Activated effector memory CD4-positive, alpha-beta T cell treated with Interleukin-2 at 50 U/mL for 16 hours (primary cell): ENCODE results near the gene ASB3.
"Not testable (repeated sequence)": the region's sequence is repeated elsewhere in the genome, so short reads cannot be mapped to it uniquely, and the experiment has no call there.

ENCODE experiments used
- DNase-seq: peaks from one replicate; pipeline ENCODE4 v3.0.0-alpha.2; 2020

Gene ASB3, protein sequence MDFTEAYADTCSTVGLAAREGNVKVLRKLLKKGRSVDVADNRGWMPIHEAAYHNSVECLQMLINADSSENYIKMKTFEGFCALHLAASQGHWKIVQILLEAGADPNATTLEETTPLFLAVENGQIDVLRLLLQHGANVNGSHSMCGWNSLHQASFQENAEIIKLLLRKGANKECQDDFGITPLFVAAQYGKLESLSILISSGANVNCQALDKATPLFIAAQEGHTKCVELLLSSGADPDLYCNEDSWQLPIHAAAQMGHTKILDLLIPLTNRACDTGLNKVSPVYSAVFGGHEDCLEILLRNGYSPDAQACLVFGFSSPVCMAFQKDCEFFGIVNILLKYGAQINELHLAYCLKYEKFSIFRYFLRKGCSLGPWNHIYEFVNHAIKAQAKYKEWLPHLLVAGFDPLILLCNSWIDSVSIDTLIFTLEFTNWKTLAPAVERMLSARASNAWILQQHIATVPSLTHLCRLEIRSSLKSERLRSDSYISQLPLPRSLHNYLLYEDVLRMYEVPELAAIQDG

DNA sequence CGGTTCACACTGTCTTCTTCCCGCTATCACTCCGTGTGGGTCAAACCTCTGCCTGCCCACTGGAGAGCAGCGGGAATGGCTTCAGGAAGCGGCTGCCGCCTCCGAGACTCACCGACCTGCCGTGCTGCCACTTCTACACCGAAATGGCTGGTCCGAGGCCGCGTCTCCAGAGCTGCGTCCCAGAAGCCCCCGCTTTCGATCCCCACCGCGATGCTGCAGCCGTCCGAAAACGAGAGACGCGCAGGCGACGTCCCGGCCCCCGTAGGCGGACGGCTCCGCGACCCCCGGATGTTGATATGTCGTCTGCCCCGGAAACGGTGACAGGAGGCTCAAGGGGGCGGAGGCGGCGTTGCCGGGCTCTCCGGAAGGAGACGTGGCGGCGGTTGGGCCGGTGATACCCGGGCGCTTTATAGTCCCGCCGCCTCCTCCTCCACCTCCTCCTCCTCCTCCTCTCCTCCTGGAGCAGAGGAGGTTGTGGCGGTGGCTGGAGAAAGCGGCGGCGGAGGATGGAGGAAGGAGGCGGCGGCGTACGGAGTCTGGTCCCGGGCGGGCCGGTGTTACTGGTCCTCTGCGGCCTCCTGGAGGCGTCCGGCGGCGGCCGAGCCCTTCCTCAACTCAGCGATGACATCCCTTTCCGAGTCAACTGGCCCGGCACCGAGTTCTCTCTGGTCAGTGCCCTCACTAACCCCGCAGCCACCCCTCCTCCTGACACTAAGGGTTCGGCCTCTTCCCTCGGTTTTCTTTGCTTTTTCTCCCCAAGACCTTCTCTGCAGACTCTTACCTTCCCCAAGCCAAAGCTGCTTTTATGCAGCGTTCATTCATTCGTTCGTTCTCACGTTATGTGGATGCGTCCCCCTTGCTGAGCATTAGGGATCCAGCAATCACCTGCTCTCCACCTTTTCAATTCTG is at the start of gene ASB3, which contains the start of gene ERLEC1:
Gene ASB3, minus strand, starts transcription at position 249 of the 909 bp plus-strand sequence. CDS start 21,381 bp downstream, outside the sequence.
Gene ERLEC1, plus strand, starts transcription at position 340 of the 909 bp plus-strand sequence. Its CDS starts 167 bp downstream, at position 507.
- DNase-seq = peak; percentile 80

DNA sequence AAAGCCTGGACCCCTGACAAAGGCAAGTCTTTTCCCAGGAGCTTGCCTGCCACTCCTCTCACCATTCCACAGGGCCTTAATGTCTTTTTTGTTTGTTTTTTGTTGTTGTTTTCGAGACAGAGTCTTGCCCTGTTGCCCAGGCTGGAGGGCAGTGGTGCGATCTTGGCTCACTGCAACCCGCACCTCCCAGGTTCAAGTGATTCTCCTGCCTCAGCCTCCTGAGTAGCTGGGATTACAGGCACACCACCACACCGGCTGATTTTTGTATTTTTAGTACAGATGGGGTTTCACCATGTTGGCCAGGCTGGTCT is 43.2 kb upstream of the ASB3 start:
- not testable (repeated sequence) for DNase-seq

DNA sequence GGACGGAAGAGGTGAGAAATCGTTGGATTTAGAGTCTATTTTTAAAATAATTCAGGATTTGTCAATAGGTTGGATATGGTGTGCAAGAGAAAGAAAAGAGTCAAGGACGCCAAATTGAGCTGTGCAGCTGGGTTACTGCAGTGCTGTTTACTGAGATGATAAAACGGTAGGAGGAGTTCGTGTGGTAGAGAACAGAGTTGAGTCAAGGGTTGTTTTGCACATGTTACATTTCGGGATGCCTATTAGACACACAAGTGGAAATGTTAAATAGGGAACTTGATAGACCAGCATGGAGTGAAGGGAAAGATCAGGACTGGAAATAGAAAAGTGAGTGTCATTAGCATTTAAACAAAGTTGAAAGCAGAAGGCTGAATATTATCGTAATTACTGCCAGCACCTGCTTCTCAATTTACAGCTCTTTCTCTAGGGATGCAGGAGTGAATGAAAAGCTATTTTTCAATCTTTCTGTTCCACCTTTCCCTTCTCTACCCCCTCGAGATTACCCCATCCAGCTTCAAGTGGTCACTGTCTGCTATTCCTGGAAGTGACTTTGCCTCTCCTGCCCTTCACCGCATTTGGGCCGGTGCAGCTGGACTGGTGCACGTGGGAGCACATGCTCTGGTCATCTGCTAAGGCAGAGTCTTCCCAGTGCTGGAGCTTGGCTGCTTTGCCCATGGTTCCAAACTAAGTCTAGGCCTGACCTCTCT is 42.7 kb upstream of the ASB3 start:
- DNase-seq = no peak

DNA sequence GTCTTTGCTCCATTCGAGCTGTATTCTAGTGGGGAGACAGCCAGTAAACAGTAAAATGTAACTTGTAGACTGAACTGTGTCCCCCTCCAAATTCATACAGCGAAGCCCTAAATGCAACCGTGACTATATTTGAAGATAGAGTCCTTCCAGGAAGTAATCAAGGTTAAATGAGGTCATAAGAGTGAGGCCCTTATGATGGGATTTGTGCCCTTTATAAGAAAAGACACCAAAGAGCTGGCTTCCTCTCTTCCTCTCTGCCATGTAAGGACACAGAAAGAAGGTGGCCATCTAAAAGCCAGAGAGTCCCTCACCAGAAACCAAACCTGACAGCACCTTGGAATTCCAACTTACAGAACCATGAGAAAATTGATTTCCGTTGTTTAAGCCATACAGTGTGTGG is 41.6 kb upstream of the ASB3 start:
- no peak for DNase-seq

DNA sequence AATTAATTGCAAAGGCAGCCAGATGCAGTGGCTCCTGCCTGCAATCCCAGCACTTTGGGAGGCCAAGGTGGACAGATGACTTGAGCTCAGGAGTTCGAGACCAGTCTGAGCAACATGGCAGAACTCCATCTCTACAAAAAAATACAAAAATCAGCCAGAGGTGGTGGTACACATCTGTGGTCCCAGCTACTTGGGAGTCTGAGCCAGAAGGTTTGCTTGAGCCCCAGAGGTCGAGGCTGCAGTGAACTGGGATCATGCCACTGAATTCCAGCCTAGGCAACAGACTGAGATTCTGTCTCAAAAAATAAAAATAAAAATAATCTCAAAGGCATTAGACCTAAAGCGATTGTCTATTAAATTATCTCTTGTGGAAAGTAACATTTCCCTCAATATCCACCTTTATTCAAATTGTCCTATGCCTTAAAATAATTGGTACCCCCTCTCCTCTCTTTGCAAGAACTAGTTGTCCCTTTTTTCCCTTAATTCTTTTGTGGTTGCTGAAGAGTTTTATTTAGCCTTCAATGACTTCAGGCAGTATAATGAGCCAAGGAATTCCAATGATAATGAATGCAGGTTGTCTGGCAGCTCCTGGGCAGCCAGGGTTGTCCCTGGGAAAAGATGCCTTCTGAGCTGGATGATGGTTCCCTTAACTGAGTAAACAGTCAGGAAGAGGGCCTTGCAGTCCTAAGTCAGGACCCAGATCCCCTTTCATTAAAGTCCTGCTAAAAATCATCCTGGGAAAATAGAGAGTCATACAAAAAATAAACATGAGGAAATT is 40.8 kb upstream of the ASB3 start:
- no peak for DNase-seq

DNA sequence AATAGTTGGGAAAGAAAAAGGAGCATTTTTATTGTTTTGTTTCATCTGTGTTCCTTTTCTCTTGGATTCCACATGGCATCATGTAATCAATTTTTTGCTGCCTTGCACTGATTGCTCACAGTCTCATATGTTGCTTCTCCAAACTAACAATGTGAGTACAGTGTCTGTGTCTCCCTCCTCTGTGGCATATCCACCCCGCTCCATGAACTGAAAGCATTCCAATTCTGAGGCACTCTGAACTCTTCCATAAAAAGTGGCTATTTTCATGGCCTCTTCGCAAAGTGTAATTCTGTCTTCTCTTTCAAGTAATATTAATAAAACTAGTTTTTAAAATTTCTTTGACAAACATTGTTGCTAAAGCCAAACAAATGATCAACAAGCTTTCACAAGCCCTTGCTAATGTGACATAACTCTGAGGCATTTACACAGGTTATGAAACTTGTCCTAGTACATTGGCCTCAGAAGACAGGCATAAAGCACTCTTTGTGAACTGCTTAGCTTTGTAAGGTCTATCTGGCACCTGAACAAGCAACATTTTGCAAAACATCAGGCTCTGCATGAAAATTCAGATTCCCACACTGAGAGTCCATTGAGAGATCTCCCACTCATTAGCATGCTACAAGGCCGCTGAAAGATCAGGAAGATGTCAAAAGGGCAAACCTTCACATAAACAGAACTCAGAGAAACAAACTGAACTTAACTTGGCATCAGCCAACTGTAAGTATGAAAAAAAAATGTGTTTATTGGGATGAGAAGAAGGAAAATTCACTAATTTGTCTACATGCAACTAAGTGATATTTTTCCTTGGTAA is 40.0 kb upstream of the ASB3 start:
- DNase-seq = no peak

DNA sequence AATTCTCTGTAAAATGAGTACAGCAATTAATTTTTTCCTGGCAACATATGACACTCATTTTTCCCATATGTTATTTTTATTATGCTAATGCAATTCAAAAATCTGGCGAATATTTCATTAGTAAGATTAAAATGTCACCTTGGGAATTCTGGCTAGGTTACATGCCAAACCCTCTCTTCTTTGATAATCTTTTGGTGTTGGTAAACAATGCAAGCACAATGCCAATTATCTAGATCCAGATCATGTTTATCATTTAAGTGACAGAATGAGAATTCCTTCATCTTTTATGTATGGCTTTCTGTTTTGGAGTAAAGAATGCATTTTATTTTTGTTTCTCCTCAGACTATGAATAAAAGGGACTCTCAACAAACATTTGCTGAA is 39.3 kb upstream of the ASB3 start:
- DNase-seq = no peak

DNA sequence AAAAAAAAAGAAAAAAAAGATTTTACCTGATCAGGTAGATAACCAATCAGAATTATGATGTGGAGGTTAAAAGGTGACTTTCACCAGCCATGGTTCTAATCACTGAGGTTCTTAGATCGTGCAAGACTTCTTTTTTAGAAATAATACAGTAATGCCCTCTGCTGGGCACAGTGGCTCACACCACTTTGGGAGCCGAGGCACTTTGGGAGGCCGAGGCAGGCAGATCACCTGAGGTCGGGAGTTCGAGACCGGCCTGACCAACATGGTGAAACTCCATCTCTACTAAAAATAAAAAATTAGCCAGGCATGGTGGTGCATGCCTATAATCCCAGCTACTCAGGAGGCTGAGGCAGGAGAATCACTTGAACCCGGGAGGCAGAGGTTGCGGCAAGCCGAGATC is 36.9 kb upstream of the ASB3 start:
- DNase-seq = not testable (repeated sequence)

DNA sequence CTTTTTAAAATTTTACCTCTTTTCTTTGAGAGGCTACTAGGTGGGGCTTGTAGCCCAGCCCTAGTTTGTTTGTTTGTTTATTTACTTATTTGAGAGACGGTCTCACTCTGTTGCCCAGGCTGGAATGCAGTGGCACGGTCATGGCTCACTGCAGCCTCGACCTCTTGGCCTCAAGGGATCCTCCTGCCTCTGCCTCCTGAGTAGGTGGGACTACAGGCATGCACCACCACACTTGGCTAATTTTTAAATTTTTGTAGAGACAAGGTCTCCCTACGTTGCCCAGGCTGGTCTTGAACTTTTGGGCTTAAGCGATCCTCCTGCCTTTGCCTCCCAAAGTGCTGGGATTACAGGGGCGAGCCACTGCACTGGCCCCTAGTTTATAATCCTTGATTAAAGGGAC is 35.1 kb upstream of the ASB3 start:
- DNase-seq = no peak

DNA sequence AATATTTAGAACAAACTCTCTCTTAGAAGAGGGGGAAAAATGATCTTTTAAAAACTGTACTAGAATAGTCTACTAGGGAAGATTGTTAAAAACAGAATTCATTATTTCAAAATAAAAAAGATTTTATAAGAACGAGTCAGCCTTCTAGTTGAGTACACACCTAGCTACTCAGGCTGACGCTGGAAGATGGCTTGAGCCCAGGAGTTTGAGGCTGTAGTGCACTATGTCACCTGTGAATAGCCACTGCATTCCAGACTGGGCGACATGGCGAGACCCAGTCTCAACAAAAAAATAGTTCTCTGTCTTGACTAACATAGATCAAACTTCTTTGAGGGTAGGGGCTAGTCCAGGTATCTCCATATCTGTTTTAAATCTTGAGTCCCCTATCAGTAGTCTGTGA is 34.0 kb upstream of the ASB3 start:
- no peak for DNase-seq

DNA sequence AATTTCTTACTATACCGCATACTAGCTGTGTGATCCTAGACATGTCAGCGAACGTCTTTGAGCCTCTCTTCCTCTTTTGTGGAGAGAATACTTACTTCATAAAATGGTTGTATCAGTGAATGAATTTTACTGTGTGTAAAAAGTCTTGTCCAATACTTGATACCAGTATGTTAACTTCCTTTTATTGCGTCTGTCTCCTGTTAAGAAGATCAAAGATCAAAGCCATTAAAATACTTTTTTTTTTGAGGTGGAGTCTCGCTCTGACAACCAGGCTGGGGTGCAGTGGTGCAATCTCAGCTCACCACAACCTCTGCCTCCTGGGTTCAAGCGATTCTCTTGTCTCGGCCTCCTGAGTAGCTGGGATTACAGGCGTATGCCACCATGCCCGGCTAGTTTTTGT is 33.3 kb upstream of the ASB3 start:
- no peak for DNase-seq

DNA sequence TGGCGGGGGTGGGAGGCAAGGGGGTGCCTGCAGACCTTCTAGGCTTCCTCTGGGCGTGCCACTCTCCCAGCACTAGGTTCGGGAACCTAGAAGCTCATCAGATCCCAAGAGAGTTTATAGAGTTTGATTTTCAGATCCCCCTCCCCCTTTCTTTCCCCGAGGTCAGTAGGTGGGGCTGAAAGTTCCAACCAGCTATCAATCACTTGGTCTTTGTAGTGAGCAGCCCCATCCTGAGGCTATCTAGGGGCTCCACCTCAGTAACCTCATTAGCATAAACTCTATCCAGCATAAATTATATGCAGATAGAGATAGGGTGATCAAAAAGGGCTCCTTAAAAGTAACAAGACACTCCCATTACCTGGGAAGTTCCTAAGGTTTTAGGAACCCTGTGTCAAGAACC is 32.9 kb upstream of the ASB3 start:
- no peak for DNase-seq

DNA sequence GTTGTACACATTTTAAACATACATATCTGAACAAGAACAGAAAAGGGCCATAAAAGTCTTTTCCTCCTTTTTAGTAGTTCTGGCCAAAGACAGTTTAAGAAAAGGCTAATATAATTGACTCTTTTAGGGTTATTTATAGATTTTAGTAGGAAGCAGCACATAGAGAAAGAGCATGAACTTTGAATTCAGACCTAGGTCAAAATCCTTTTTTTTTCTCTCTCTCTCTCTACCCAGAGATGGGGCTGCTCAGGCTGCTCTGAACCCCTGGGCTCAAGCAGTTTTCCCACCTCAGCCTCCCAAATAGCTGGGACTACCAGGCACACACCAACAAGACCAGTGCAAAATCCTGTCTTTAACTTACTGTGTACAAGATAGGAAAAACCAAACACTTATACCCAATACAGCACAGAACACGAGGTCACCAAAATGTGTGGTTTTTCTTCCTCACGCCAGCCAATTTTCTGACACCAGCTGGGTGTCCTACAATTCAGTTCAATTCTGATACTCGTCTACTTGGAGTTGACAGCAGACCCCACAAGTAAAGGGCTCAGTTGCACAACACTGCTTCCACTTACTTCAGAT is 32.2 kb upstream of the ASB3 start:
- DNase-seq = no peak

DNA sequence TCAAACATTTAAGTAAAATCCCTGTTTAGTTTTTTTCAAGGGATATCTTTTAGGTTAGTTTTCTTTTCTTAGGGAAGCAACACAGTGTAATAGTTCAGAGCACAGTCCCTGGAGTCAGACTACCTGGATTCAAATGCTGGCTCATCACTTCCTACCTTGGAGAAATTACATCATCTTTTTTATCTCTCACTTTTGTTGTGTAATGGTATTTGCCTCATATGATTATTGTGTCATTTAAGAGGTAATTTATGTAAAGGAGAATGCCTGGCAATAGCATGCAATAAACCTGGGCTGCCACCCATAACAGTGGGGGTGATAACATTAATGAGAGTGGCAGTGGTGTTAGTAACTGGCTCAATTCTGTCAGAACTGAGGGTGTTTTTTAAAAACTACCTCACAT is 26.4 kb upstream of the ASB3 start:
- DNase-seq = no peak

DNA sequence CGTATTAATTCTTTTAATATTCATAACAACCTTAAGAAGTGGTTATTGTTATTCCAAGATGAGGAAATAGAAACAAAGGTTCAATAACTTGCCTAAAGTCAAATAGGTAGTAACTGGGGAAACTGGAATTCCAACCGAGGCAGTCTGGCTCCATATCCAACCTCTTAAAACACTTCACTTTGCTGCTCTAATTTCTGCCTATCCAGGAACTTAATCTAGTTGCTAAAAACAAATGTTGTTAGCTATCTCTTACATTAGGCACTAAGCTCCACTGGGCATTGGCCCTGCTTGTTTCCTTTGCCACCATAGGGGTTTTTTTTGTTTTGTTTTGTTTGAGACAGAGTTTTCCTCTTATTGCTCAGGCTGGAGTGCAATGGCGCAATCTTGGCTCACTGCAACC is 24.8 kb upstream of the ASB3 start:
- DNase-seq = no peak

DNA sequence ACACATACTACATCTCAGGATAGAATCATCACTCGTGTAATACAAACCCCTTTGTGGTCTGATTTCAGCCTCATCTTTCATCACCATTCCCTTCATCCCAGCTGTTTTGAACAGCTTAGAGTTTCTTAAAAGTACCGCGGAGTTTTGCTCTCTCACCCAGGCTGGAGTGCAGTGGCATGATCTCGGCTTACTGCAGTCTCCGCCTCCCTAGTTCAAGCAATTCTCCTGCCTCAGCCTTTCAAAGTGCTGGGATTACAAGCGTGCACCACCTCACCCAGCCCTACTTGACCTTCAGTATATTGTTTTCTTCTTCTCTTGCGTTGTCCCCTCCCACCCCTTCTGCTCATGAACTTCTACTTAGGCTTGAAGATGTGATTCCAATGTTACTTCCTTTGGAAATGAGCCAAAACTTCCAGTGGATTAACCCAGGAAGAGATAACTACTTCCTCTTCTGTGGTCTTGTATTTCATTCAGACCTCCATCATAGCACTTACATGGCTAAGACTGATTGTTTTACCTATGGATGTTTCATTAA is 15.9 kb upstream of the ASB3 start:
- DNase-seq = no peak

DNA sequence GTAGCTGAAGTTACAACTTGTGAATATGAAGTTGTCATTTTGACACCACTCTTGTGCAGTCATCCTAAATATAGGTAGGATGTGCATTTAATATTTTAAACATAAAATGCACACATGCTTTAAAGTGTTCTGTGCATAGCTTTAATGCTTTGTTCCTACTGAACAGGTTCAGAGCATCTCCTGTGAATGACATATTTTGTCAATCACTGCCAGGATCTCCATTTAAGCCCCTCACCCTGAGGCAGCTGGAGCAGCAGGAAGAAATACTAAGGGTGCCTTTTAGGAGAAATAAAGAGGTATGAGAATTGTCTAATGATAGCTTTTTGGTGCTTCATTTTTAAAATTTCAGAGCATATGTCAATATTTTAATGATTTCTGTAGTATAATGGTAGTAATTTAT is 14.8 kb upstream of the ASB3 start:
- DNase-seq = no peak

DNA sequence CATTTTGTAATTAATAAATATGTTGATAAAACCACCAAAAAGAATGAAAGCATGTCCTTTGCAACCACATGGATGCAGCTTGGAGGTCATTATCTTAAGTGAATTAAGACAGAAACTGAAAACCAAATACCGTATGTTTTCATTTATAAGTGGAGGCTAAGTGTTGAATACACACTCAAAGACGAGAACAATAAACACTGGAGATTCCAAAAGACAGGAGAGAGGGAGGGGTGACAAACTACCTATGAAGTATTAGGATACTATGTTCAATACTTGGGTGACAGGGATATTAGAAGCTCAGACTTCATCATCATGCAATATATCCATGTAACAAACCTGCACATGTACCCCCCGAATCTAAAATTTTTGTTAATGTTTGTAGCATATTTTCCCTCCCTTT is 7.1 kb upstream of the ASB3 start:
- no peak for DNase-seq

DNA sequence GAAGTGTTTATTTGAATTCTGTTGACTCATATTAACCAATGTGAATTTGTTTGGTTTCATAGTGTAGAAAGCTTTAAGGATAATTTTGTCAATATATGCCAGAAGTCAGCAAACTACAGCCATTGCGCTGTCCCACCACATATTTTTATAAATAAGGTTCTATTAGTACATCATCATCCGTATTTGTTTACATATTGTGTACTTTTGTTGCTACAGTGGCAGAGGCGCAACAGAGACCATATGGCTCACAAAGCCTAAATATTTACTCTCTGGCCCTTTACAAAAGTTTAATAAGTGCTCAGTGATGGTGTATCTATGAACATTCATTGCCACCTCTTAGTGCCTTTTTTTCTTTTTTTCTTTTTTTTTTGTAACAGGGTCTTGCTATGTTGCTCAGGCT is 6.5 kb upstream of the ASB3 start:
- DNase-seq = no peak

DNA sequence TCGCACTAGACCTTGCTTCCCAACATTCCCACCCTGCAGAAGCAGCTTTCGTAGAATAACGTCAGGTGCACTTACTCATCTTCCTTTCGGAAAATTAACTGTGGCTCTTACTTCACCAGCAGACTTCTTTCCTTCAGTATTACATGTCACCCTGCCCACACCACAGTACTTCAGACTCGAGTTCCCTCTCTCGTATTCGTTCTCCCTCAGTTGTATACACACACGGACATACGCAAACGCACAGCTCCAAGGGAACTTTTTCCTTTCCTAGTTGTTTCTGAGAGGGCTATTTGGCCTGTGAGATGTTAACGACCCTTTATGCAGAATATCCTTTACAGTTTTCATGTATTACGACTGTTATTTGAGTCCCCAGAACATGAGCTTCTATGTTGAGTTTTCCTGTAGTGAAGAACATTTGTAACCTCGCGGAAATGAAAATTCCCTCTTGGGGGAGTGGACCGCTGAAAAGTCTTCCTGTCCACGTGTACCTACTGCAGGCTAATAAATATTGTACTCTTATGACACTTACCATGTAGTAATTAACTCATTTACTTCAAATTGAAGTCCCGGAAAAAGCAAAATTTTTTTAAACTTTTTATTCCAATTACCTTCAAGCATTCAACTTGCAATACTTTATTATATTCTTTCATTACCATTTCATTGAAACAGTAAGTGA is 999 bp upstream of the ASB3 start:
- no peak for DNase-seq
